HG03342 (cell line): ENCODE measurements around the gene CD79A.

ENCODE experiments used
- ATAC-seq: cut with Tn5 transposase; IDR thresholded peaks from one replicate; pipeline ENCODE4 v1.9.1; 2021; ENCODE audit warnings: mild to moderate bottlenecking, moderate library complexity; ENCODE audit not compliant: unreplicated experiment

CD79A gene

GRCh38 chr19:41929536-41930071 lies 52.5 kb downstream of the CD79A start:
- ATAC-seq, result no peak

DNA sequence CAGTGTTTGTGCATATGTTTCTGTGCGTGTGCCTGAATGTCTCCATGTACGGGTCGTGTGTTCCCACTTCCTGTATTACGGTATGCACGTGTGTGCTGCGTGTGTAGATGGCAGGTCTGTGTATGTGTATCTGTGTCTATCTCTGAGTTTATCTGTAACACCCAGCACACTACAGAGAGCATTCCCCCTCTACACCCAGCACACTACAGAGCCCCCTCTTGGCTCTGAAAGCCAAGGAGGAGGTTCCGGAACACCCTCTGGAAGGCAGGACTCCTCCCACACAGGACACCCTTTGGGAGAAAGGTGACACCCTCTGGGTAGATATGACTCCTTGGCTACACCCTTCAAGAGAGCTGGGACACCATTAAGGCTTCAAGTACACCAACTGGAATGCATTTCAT lies 53.2 kb downstream of the CD79A start:
- no peak for ATAC-seq
